Prostate gland (tissue), 2 donors: Measurements from ENCODE around the gene PAFAH1B1. TPM values are rescaled to one million over a fixed set of nuclear protein-coding genes. Genes with fewer than 3 reads are reported as not detected.
"Not testable (repeated sequence)": the region's sequence is repeated elsewhere in the genome, so short reads cannot be mapped to it uniquely, and the experiment has no call there.

ENCODE experiments used
- DNase-seq: peaks from one replicate; pipeline ENCODE4 v3.0.0-alpha.2; 2019; ENCODE audit warnings: low spot score
- H3K27ac ChIP-seq, 2 donors: fragments of 200-600 bp; sonication (generic); 2 replicates each; pipeline ENCODE4 v1.5.1; 2017 to 2019
- H3K27me3 ChIP-seq: fragments of 200-600 bp; sonication (generic); replicated peaks from 2 replicates; pipeline ENCODE4 v1.5.1; 2019; ENCODE audit not compliant: insufficient read depth
- H3K36me3 ChIP-seq, 2 donors: fragments of 200-600 bp; sonication (generic); 1 replicate in 1 of 2; 2 replicates in 1 of 2; pipeline versions ENCODE4 v1.5.1 to v1.8.1; 2017 to 2019
- H3K4me1 ChIP-seq: fragments of 200-600 bp; sonication (generic); replicated peaks from 2 replicates; pipeline ENCODE4 v1.5.1; 2019
- H3K4me3 ChIP-seq, 2 donors: fragments of 200-600 bp; sonication (generic); 2 replicates each; pipeline ENCODE4 v1.5.1; 2017 to 2019
- H3K9me3 ChIP-seq: fragments of 200-600 bp; sonication (generic); 2 replicates; pipeline ENCODE4 v1.5.1; 2017
- POLR2A ChIP-seq: fragments of 450-650 bp; IDR thresholded peaks from one replicate; pipeline ENCODE4 v1.6.1; 2016; ENCODE audit warnings: antibody characterized with exemption, mild to moderate bottlenecking
- POLR2AphosphoS5 ChIP-seq: sonication (generic); formaldehyde crosslinking; IDR thresholded peaks from one replicate; pipeline ENCODE4 v1.6.1; 2017; ENCODE audit warnings: antibody characterized with exemption
- WGBS: methylation state at CpG from one replicate; pipeline ENCODE4 v1.1.5; 2018; 5-methylcytosine and 5-hydroxymethylcytosine counted together
- intact Hi-C: fragments of 100-400 bp; cut with DNase I; formaldehyde crosslinking; loops from one replicate; pipeline ENCODE4 v1.14.2; 2022
- total RNA-seq, 2 donors: library from RNA; depleted of rRNA; stranded (reverse); fragments of >200 nt; gene quantifications; one replicate each; pipeline ENCODE4 v1.1.0, GENCODE V29; 2016
- TF ChIP-seq, protein P1 (sequence below), 4 experiments: fragments of 200-600 bp in 2 of 4; fragments of 450-650 bp in 2 of 4; sonication (generic) in 2 of 4; IDR thresholded peaks; 1 replicate in 3 of 4; 2 replicates in 1 of 4; pipeline ENCODE4 v1.5.1; 2016 to 2019; ENCODE audit warnings: antibody characterized with exemption in 4 of 4, mild to moderate bottlenecking in 2 of 4, moderate library complexity in 2 of 4

The PAFAH1B1 gene
- total RNA-seq, 2 donors from 2014 or later: 47.9 to 92.9 TPM

DNA sequence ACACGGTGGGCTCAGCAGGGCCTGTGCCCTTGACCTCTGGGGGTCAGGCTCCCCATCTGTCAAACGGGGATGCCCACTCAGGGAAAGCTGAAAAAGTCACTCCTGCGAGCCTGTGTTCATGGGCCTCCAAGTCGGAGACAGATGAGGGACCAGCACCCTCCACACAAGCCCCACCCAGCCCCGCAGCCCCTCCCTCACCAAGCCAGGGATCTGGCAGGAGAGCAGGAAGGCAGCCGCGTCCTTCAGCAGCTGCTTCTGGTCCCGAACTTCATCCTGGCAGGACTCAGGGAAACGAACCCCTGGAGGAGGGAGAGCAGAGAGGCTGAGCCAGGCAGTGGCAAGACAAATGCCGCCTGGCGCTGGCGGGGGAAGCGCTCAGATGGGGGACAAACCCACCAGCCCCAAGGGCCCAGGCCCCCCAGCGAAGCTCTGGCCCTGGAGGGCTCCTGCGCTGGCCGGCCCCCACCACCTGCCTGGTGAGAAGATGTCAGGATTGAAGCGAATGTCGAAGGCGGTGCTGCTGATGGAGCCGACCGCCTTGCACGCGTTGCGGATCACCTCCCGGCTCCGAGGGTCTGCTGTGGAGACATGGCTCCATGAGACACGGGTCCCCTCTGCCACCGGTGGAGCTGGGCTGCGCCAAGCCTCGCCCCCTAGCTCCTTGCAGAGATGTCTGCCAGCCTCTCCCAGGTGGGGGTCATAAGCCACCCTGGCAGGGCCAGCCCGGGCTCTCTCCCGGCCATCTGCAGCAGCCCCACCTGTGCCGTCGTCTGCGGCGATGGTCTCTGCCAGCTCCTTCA, 102.7 kb downstream of the PAFAH1B1 start:
- 90% methylated on average over 32 of the region's 36 CpGs for WGBS
- Histone ChIP-seq H3K4me1 (no peaks in the 10 kb centered on the region), H3K36me3 (peaks cover 5 to 48% of the 10 kb centered on the region in 2 donors)

DNA sequence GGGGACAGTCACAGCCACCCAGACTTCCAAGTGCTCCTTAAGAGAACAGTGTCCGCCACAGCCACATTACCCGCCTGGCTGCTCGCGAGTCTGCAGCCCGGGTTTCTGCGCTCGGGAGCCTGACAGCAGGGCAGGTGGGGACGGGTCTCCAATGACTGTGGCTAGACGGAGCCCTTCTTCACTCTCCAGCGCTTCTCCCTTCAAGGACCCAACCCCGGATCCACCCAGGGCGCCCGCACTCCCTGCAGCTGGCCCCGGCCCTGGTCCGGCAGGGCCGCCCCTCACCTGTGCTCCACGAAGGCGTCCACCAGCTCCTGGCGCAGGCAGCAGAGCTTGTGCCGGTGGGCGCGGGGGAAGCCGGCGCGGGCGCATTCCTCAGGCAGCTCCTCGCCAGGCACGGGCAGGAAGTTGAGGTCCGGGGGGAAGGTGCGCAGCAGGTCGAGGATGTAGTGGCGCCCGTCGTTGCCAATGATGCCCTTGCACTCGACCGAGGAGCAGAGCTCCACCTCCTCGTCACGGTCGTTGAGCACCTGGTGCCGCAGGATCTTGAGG, 104.2 kb downstream of the PAFAH1B1 start:
- no peak overlapping the region for H3K4me3 ChIP-seq
- DNase-seq: no peak
- intact Hi-C loops: no loop called here
- WGBS: 90% methylated on average over 39 of the region's 40 CpGs
- no peaks in the 10 kb centered on the region for H3K9me3 ChIP-seq
- TF ChIP-seq POLR2A (no peak), POLR2AphosphoS5 (no peak)
- TF ChIP-seq, protein P1, sequence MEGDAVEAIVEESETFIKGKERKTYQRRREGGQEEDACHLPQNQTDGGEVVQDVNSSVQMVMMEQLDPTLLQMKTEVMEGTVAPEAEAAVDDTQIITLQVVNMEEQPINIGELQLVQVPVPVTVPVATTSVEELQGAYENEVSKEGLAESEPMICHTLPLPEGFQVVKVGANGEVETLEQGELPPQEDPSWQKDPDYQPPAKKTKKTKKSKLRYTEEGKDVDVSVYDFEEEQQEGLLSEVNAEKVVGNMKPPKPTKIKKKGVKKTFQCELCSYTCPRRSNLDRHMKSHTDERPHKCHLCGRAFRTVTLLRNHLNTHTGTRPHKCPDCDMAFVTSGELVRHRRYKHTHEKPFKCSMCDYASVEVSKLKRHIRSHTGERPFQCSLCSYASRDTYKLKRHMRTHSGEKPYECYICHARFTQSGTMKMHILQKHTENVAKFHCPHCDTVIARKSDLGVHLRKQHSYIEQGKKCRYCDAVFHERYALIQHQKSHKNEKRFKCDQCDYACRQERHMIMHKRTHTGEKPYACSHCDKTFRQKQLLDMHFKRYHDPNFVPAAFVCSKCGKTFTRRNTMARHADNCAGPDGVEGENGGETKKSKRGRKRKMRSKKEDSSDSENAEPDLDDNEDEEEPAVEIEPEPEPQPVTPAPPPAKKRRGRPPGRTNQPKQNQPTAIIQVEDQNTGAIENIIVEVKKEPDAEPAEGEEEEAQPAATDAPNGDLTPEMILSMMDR (IDR thresholded peaks at IDR 0.05): no peak
- no peaks in the 10 kb centered on the region for H3K4me1 ChIP-seq
- H3K27ac ChIP-seq: no peak overlapping the region
- peaks cover 0 to 47% of the 10 kb centered on the region in 2 donors for H3K36me3 ChIP-seq
- H3K27me3 ChIP-seq: no peaks in the 10 kb centered on the region

More for the DNA sequence above, 102.7 kb downstream of the PAFAH1B1 start:
- no peak overlapping the region for H3K4me3 ChIP-seq
- no peaks in the 10 kb centered on the region for H3K27me3 ChIP-seq
- H3K27ac ChIP-seq: no peak overlapping the region
- intact Hi-C loops: no loop called here
- no peak for DNase-seq
- no peak for TF ChIP-seq POLR2A
- TF ChIP-seq, protein P1 (IDR thresholded peaks at IDR 0.05): no peak
- no peak for TF ChIP-seq POLR2AphosphoS5
- H3K9me3 ChIP-seq: no peaks in the 10 kb centered on the region

DNA sequence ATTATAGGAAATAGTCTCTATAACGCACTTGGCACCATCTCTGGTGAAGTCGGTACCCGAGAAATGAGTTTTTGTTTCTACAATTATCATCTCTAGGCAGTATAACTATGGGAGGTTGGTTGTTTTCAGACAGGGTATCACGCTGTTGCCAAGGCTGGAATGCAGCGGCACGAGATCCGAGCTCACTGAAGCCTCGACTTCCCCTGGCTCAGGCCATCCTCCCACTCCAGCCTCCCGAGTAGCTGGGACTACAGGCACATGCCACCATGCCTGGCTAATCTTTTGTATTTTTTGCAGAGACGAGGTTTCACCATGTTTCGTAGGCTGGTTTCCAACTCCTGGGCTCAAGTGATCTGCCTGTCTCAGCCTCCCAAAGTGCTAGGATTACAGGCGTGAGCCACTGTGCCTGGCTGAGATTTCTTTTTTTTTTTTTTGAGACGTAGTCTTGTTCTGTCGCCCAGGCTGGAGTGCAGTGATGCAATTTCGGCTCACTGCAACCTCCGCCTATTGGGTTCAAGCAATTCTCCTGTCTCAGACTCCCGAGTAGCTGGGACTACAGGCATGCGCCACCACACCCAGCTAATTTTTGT, 105.9 kb downstream of the PAFAH1B1 start:
- H3K27me3 ChIP-seq, H3K4me1 ChIP-seq, H3K27ac ChIP-seq, H3K9me3 ChIP-seq, DNase-seq, intact Hi-C loops, H3K4me3 ChIP-seq: not testable (repeated sequence)
- peaks cover 0 to 50% of the 10 kb centered on the region in 2 donors for H3K36me3 ChIP-seq
- 90% methylated on average over 18 of the region's 18 CpGs for WGBS

DNA sequence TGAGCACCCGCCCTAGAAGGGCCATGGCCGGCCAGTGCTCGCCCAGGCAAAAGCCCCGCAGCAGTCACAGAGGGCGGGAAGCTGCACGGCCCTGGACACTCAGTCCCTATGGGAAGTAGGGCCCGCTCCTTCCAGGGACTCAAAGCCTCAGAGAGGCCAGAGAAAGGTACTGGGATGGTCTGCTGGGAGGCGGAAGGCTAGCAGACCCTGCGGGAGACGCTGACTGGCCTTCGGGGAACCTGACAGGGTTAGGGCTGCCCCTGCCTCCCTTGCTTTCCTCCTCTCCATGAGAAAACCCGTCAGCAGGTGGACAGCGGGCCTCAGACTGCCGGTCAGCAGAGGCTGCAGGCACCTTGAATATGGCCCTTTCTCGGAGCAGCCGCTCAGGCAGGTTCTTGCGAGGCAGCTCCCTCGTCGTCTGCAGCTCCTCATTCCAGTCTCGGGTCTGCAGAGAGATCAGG, 106.6 kb downstream of the PAFAH1B1 start:
- intact Hi-C loops: loop anchor here (10.0 kb wide), 1 partner anchor 275 kb away; no protein-coding TSS in a partner anchor
- no peak for DNase-seq
- WGBS: 90% methylated on average over 20 of the region's 20 CpGs

More for the DNA sequence above, 106.6 kb downstream of the PAFAH1B1 start:
- Histone ChIP-seq H3K9me3 (no peaks in the 10 kb centered on the region), H3K27ac (no peak overlapping the region), H3K4me1 (no peaks in the 10 kb centered on the region), H3K27me3 (no peaks in the 10 kb centered on the region), H3K36me3 (peaks cover 0 to 44% of the 10 kb centered on the region in 2 donors), H3K4me3 (no peak overlapping the region)
- TF ChIP-seq, protein P1 (IDR thresholded peaks at IDR 0.05): no peak
- TF ChIP-seq POLR2A (no peak), POLR2AphosphoS5 (no peak)
